ENCODE data around the gene MCF2L.

GRCh38 chr13:112966776-112967175 lies 2.2 kb upstream of the MCF2L start:
- TF ChIP-seq TAF1 (IDR thresholded peaks at IDR 0.05; ENCODE audit: low read depth, low read length), result no peak
- TF ChIP-seq POLR2A (IDR thresholded peaks at IDR 0.05; ENCODE audit: low read depth, low read length), result no peak

All from GM12891 (cell line).